Measurements from ENCODE around the gene CAPN5.

CAPN5 gene

GRCh38 chr11:77108436-77108835 lies 41.7 kb downstream of the CAPN5 start:
- TF ChIP-seq ZFX (IDR thresholded peaks at IDR 0.05; ENCODE audit: borderline replicate concordance) (no peak), CTCF (IDR thresholded peaks at IDR 0.05) (no peak)
- H3K27ac ChIP-seq = no peak overlapping the region

- no peak overlapping the region for H3K27ac ChIP-seq
- TF ChIP-seq ZFX (IDR thresholded peaks at IDR 0.05; ENCODE audit: borderline replicate concordance) (no peak), CTCF (IDR thresholded peaks at IDR 0.05) (no peak)
These were observed 42.7 kb downstream of the CAPN5 start for GRCh38 chr11:77109236-77110019.

GRCh38 chr11:77110836-77111235 lies 44.1 kb downstream of the CAPN5 start:
- H3K27ac ChIP-seq = no peak overlapping the region
- TF ChIP-seq ZFX (IDR thresholded peaks at IDR 0.05; ENCODE audit: borderline replicate concordance) = no peak
- no peak for TF ChIP-seq CTCF (IDR thresholded peaks at IDR 0.05)

- no peak overlapping the region for H3K27ac ChIP-seq
- TF ChIP-seq CTCF (IDR thresholded peaks at IDR 0.05) (no peak), ZFX (IDR thresholded peaks at IDR 0.05; ENCODE audit: borderline replicate concordance) (no peak)
These were observed 44.5 kb downstream of the CAPN5 start for GRCh38 chr11:77111277-77111676.

- H3K27ac ChIP-seq = no peak overlapping the region
- no peak for TF ChIP-seq ZFX (IDR thresholded peaks at IDR 0.05; ENCODE audit: borderline replicate concordance)
- no peak for TF ChIP-seq CTCF (IDR thresholded peaks at IDR 0.05)
These were observed 45.2 kb downstream of the CAPN5 start for GRCh38 chr11:77111946-77112345.

- TF ChIP-seq ZFX (IDR thresholded peaks at IDR 0.05; ENCODE audit: borderline replicate concordance) = no peak
- no peak for TF ChIP-seq CTCF (IDR thresholded peaks at IDR 0.05)
- no peak overlapping the region for H3K27ac ChIP-seq
These were observed 46.0 kb downstream of the CAPN5 start for GRCh38 chr11:77112641-77113381.
